ENCODE data around the gene CHMP1A. TPM values are rescaled to one million over a fixed set of nuclear protein-coding genes. Genes with fewer than 3 reads are reported as not detected.
"Not testable (repeated sequence)": the region's sequence is repeated elsewhere in the genome, so short reads cannot be mapped to it uniquely, and the experiment has no call there.

The CHMP1A gene
- polyA plus RNA-seq, 1 donor: 56.7 TPM

- DNase-seq (ENCODE audit: low read depth): no peak
These were observed 34.6 kb upstream of the CHMP1A start for GRCh38 chr16:89691986-89692569.

DNA sequence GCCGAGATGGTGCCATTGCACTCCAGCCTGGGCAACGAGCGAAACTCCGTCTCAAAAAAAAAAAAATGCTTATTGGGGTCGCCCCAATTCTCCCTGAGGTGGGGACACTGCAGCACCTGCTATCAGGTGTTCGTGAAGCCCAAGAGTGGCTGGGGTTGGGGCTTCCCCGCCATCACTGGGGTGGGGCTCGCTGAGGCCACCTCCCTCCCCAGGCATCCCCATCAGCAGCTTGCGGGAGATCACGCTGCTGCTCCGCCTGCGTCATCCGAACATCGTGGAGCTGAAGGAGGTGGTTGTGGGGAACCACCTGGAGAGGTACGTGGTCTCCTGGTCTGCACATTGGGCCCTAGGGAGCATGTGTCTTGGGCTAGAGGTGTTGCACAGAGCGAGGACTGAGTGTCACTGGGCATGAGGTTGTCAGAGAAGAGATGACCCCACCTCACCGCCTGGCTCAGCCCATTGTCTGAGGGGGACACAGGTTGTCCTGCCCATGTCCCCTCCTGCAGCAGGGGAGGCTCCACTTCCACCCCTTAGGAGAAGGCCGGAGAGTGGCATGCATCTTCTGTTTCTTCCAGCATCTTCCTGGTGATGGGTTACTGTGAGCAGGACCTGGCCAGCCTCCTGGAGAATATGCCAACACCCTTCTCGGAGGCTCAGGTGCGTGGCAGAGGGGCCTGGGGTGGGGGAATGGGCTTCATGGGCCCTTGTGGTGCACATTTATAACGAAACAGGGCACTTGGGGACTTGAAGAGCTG lies 33.9 kb upstream of the CHMP1A start:
- DNase-seq (ENCODE audit: low read depth): no peak

- no peak for DNase-seq (ENCODE audit: low read depth)
These were observed 32.9 kb upstream of the CHMP1A start for GRCh38 chr16:89690392-89690901.

- not testable (repeated sequence) for DNase-seq (ENCODE audit: low read depth)
These were observed 32.1 kb upstream of the CHMP1A start for GRCh38 chr16:89689621-89690020.

DNA sequence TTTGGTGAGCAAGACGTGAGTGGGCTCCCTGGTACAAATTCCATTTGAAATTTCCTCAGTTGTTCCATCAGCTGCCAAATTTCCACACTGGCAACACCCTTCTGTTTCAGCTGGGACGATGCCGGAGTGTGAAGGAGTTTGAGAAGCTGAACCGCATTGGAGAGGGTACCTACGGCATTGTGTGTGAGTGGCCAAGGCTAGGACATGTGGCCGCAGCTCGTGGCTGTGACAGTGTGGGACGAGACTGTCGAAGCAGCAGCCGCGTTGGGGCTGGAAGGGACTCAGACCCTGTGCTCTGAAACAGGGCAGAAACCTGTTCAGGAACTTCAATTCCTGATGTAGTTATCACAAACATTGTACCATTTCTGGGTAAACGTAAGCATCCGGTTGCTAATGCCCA lies 31.6 kb upstream of the CHMP1A start:
- DNase-seq (ENCODE audit: low read depth): no peak

- DNase-seq (ENCODE audit: low read depth): no peak
These were observed 30.9 kb upstream of the CHMP1A start for GRCh38 chr16:89688395-89688794.

DNA sequence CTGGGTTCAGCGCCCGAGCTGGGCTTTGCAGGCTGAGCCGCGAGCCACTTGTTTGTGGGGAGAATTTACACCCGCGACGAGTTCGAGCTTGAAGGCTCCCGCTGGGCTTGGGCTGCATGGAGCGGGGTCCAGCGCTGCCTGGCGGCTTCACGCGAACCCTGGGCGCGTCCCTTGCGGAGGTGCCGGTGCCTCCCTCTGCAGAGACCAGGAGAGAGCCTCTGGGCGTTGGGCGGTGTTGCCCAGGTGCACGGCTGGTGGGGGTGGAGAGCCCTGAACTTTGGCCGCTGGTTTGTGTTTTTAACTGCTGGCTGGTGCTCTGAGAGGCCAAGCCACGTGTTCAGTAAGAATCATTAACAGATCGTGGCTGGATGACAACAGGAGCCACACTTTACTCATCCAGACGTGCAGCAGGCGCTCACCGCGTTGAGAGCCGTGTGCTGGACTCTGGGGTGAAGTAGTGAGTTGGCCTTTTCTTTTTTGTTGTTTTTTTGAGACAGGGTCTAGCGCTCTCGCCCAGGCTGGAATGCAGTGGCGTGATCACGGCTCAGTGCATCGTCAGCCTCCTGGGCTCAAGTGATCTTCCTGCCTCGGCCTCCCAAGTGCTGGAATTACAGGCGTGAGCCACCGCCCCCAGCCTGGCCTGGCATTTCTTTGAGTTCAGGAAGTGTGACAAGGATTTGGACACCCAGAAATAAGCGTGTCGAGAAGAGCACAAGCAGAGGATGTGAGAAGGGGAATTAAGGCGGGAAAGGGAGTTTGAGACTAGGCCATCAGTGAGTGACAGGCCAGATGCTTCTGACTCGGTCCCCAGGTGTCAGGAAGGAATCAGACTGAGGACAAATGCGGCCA lies 29.8 kb upstream of the CHMP1A start:
- DNase-seq (ENCODE audit: low read depth): no peak

DNA sequence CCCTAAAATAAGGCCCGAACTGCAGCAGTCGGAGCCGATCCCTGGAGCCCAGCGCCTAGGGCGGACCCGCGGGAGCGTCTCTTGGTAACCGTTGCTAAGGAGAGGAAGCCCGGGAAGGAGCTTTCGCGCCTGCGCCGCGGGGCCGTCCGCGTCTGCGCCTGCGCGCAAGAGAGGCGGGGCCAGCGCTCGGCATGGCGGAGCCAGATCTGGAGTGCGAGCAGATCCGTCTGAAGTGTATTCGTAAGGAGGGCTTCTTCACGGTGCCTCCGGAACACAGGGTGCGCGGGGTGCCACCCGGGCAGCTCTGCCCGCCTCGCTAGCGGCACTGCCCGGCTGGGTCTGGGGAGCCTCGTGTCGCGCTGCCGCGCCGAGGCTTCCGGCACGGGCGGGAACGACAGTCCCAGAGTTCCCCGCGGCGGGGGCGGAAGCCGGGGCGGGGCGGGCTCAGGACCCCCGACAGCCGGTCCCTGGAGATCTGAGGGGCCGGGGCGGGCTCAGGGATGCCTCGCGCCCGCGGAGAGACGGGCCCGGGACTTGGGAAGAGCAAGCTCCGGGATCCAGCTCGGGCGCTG lies 29.1 kb upstream of the CHMP1A start, which contains the start of gene CDK10:
Gene CDK10 (plus strand): TSS at position 170 of the 572 bp plus-strand sequence. CDS start 22 bp downstream, at position 192.
- DNase-seq (ENCODE audit: low read depth): no peak

DNA sequence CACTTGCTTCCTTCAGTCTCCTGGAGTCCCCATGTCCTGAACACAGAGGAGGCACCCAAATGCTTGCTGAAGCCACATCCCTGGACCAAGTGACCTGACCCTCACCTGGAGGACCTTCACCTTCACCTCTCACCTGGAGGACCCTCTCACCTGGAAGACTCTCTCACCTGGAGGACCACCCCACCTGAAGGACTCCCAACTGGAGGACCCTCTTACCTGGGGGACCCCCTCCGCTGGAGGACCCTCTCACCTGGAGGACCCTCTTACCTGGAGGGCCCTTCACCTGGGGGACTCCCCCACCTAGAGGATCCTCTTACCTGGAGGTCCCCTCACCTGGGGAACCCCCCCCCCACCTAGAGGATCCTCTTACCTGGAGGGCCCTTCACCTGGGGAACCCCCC lies 28.4 kb upstream of the CHMP1A start:
- no peak for DNase-seq (ENCODE audit: low read depth)

GRCh38 chr16:89678258-89678657 lies 20.8 kb upstream of the CHMP1A start:
- no peak for DNase-seq (ENCODE audit: low read depth)

DNA sequence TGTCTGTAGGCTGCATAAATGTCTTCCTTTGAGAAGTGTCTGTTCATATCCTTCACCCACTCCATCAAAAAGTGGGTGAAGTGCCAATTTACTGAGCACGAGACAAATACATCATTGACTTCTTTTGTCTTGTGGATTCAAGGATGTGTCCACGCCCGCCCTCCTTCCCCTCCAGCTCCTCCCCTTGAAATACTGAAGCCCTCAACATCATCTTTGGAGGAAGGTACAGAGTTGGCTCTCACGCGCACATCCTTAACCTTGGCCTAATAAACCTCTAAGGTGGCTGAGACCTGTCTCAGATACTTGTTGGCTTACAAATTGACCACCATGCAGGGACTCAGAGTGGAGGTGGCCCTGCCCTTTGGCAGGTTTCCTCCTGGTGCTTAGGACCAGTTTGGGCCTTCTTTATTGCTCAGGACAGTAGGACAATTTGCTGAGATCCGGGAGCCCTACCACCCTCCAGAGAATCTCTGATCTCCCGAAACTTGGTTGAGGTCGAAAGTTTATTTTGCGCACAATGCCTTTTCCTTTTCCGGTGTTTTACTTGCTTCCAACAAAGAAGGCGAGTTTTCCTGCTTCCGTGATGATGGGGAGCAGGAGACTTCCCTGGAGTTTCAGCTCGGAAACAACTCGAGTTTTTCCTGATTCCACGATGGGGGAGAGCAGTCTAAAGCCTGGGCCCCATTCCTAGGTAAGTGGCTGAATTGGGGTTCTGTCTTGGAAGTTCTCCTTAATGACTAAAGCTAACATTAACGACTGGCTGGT lies 14.9 kb upstream of the CHMP1A start:
- no peak for DNase-seq (ENCODE audit: low read depth)

- DNase-seq (ENCODE audit: low read depth): not testable (repeated sequence)
These were observed 14.1 kb upstream of the CHMP1A start for GRCh38 chr16:89671565-89671964.

GRCh38 chr16:89670496-89671431 lies 13.3 kb upstream of the CHMP1A start:
- no peak for DNase-seq (ENCODE audit: low read depth)

DNA sequence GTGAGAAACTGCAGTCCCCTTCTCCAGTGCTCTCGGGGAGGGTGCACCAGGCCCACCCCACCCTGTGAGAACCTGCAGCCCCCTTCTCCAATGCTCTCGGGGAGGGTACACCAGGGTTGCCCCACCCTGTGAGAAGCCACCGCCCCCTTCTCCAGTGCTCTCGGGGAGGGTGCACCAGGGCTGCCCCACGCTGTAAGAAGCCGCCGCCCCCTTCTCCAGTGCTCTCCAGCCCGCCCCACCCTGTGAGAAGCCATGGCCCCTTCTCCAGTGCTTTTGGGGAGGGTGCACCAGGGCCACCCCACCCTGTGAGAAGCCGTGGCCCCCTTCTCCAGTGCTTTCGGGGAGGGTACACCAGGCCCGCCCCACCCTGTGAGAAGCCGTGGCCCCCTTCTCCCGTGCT lies 12.2 kb upstream of the CHMP1A start:
- DNase-seq (ENCODE audit: low read depth): no peak

- no peak for DNase-seq (ENCODE audit: low read depth)
These were observed 11.3 kb upstream of the CHMP1A start for GRCh38 chr16:89668790-89669158.

- DNase-seq (ENCODE audit: low read depth): no peak
These were observed 10.1 kb upstream of the CHMP1A start for GRCh38 chr16:89667633-89668032.

GRCh38 chr16:89667000-89667399 lies 9.5 kb upstream of the CHMP1A start:
- DNase-seq (ENCODE audit: low read depth): not testable (repeated sequence)

GRCh38 chr16:89664238-89664637 lies 6.7 kb upstream of the CHMP1A start:
- DNase-seq (ENCODE audit: low read depth): not testable (repeated sequence)

GRCh38 chr16:89661215-89661614 lies 3.7 kb upstream of the CHMP1A start:
- DNase-seq (ENCODE audit: low read depth): no peak

DNA sequence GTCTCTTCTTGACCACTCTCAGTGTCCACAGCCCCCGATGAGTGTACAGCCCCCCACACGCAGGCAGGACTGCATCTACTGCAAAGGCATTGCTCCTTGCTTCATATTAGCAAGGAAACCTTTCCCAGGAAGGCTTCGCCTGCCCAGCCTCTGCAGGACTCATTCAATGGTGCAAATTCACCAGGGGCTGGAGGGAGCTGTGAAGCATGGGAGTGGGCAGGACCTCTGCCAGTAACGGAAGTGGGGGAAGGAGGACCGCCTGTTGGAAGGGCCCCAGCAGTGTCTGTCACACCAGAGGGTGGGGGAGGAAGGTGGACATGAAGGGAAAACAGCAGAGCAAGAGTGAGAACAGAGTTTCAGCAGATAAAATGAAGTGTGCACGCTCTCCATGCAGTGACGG lies 2.6 kb upstream of the CHMP1A start:
- no peak for DNase-seq (ENCODE audit: low read depth)
